ENCODE data around the gene STOM.
"Not testable (repeated sequence)": the region's sequence is repeated elsewhere in the genome, so short reads cannot be mapped to it uniquely, and the experiment has no call there.

Gene STOM

DNA sequence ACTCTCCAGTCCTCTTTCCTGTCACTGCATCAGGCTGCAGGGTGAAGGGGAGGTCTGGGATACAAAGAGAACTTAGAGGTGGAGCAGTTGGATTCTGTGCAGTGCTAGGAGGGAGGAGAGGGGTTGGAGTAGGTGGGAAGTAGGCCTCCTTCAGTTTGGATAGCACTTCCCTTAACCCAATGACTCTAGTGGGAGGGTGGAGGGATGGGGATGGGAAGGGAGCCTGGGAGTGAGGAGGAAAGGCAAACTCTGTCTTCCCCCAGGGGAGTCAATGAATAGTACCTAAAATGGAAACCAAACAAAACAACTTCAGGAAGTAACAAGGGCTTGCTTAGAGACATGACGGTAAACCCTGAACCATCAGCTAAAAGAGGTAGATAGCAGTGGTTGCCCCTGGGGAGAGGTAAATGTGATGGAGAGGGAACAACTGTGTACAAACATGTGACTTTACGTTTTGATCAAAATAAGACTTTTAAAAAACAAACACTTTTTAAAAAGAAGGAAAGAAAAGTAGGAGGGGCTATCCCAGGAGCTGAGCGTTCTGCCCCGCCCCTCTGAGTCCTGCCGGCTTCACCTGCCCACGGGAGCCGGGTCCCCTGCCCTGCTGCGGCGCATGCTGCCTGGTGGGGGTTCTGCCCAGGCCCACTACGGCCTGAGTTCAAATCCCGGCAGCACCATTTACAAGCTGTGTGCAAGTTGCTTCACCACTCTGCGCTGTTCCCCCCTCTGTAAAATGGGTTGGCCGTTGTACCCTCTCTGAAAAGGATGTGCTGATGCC lies 71.2 kb downstream of the STOM start:
- no peak for DNase-seq

DNA sequence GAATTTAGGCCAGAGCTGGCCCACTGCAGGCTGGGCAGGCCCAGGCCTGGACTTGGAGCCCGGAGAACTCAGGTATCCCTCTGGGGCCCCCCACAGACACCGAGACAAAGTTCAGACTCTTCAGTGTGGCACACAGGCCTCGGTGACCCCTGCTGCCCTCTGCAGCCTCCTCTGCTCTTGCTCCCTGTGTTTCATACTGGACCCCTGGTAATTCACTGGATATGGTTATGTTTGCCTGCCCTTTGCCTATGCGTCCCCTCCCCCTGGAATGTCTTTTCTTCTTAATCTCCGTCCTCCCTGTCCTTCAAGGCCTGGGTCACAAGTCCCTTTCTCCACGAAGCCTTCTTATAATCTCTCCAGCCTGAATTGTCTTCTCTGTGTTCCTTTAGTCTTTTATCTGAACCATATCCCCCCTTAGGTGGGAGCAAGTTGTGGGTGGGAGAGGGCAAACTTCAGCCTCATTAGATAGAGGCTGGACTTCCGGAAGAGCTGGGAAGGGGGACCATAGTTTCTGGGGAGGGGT lies 72.0 kb downstream of the STOM start:
- no peak for DNase-seq

DNA sequence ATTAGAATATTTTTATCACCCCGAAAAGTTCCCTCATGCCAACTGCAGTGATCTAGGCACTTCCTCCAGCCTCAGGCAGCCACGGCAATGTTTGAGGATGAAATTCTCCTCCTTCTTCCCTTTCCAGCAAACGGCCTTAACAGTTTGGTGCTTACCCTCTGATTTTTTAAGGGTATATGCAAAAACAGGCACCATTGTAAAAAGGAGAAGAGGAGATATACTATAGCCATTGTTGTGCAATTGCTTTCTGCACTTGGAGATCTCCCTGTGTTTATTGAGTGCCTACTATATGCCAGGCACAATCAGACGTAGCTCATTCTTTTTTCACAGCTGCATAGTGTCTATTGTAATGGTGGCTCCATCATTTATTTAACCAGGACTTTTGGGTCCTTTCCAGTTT lies 72.7 kb downstream of the STOM start:
- no peak for DNase-seq

DNA sequence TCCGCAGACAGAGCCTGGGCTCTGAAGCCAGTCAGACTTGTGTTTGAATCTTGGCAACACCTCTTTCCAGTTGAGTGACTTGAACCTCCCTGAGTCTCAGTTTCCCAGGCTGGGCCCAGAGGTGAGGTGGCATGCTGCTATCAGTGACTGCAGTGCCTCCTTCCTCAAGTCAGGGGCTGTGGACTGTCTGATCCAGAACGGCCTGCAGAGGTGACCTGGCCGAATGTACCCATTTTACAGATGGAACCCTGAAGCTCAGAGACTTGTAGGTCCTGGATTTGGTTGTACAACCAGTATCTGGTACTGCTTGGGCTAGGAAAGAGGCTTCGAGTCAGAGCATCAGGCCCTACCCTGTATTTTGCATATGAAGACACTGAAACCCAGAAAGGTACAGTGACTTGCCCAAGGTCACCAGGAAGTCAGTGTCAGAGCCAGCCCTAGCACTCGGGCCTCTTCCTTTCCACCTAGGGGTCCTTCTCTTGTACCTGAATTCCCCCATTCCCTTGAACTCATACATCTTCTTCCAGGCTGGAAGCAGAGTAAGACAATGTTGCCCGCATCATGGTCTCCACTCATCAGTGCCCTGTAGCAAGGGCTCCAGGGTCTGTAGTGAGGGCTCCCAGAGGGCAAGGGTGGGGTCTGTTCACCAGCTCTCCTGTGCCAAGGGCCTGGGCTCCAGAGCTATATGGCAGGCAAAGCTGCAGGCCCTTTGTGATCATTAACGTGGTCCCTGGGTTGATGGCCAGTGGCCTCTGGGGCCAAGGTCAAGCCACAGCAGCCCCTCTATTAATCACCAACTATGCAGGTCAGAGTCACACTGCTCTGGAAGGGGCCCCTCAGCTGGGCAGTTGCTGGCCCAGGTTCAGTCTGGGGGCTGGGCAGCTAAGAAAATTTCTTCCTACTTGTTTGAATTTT lies 73.6 kb downstream of the STOM start:
- DNase-seq: no peak

DNA sequence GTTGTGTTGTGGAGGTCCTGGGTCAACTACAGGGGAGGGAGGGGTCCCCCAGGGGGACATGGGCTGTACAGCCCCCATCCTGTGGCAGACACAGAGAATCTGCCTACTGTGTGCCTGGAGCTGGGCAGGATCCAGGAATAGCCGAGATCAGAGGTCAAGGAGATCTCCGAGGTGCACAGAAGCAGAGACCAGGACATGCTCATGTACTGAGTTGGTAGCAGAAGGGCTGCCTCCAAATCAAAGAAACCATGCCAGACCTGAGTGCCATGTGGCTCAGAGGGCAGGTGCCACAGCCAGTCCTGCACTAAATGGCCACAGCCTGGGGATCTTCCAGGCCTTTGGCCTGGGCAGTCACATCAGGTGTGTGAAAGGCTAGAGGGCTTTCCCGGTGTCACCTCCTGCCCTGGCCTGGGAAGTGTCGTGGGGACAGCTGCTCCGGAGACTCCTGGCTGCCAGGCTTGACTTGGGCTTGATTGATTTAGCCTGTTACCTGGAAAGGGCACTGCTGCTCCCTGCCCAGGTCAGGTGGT lies 74.3 kb downstream of the STOM start:
- DNase-seq: no peak

DNA sequence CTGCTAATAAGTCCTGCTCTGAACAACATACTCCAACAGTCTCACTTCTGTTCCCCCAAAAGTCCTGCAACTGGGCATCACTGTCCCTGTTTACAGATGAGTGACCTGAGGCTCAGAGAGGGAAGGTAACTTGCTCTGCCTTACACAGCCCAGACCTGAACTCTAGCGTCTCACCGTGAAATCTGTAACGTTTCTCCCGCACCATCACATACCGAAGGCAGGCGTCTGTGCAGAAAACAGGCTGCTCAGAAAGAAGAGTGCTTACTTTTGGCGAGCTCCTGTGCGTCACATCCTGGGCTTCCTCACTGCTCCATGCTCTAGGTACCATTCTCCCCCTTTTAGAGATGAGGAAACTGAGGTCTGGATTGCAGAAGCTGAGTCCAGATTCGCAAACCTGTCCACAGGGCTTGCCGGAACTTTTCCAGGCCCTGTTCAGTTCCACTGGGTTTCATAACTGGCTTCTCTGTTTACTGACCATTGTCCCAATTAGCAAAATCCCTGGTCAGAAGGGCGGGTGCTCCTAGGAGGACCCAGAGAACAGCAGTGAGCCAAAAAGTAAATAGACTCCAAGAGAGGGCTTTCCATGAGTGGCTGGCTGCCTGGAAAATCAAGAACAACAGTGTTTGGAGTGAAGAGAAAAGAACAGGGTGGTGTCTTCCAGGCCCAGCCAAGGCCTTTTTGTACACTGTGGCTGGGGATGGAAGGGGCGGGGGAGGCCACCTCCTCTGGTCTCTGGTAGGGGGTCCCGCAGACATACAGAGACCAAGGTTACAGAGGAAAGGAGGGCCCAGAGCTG lies 75.0 kb downstream of the STOM start:
- DNase-seq: no peak

DNA sequence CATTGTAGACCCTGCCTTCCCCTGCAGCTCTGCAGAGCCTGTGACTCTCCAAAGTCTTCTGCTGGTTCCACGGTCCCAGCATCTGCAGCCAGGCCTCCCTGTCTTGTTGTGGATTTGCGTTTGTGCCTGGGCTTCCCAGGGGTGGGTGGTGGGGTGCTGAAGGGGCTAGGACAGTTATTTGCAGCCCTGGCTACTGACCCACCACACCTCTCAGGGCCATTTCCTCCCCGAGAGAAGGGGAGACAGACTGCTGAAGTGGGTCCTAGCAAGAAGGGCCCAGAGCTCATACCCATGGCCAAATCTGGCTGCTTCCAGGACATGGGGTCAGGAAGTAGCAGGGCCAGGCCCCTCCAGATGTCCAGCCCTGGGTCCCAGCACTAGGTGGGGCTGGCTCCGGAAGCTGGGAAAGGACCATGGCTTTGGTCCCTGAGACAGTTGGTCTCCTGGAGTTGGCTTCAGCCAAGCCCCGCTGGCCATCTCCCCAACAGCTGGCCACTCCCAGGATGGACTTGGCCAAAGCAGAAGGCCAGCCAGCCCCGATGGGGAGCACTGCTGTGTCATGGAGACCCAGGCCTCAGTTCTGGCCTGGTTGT lies 75.8 kb downstream of the STOM start:
- no peak for DNase-seq

DNA sequence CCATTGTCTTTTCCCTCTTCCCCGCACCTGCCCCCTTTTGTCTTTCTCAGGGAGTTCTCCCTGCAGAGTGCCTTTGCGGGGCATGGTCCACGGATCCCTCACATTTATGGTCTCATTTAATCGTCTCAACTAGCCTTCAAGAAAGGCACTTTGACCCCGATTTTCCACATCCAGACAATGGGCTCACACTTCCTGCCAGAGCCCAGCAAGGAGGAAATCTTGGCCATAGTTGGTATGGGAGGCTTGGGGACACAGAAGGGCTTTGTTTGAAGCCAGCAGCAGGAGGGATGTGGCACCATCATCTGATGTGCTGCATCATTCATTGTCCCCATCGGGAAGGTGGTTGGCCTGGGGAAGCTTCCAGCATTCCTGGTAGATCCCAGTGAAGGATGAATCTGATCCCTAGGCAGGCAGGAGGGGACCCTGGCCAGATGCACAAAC lies 77.2 kb downstream of the STOM start:
- no peak for DNase-seq

DNA sequence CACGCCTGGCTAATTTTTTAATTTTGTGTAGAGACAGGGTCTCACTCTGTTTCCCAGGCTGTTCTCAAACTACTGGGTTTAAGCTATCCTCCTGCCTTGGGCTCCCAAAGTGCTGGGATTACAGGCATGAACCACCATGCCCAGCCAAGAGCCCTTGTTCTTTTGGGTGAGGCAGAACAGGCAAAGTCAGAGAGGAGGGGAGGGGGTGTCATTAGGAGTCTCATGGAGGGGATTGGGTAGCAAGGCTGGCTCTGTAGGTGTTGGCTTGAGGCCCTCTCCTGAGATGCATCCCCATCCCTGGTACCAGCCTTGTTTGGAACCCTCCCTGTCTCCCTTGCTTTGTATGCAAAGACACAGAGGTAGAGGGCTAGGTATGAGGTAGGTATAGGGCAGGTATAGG lies 78.0 kb downstream of the STOM start:
- DNase-seq: no peak

DNA sequence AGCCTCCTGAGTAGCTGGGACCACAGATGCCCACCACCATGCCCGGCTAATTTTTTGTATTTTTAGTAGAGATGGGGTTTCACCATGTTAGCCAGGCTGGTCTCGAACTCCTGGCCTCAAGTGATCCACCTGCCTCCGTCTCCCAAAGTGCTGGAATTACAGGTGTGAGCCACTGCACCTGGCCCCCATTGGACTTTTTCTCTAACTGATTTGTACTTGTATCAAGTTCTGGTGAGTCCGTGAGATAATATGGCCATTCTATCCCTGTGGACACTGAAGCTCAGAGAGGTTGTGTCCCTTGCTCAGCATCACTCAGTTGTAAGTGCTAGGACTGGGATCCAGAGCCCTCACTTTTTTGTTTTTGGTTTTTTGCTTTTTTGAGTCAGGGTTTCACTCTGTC lies 78.5 kb downstream of the STOM start:
- not testable (repeated sequence) for DNase-seq

DNA sequence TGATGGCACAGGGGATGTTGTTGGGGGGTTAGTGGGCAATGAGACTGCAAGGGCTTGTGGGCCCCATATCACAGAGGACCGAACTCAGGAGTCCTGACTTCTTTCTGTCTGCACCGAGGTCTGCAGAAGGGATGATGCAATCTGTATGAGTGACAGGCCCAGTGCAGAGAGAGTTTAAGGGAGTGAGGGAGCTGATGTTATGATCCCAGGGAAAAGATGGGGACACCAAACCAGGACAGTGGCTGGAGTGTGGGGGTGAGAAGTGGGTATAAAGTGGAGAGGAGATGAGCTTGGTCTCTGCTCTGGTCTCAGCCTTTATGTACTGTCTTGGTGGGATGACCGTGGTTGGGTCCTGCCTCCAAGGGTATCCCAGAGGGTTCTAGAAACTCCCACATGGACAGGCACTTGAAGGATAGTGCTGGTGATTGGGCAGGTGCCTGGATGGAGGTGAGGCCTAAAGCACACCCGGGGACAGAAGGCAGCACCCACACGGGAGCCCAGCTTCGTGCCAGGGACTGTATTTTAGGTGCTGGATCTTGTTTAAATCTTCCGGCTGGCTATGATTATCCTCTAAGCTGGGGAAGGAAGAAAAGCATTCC lies 80.2 kb downstream of the STOM start:
- no peak for DNase-seq

DNA sequence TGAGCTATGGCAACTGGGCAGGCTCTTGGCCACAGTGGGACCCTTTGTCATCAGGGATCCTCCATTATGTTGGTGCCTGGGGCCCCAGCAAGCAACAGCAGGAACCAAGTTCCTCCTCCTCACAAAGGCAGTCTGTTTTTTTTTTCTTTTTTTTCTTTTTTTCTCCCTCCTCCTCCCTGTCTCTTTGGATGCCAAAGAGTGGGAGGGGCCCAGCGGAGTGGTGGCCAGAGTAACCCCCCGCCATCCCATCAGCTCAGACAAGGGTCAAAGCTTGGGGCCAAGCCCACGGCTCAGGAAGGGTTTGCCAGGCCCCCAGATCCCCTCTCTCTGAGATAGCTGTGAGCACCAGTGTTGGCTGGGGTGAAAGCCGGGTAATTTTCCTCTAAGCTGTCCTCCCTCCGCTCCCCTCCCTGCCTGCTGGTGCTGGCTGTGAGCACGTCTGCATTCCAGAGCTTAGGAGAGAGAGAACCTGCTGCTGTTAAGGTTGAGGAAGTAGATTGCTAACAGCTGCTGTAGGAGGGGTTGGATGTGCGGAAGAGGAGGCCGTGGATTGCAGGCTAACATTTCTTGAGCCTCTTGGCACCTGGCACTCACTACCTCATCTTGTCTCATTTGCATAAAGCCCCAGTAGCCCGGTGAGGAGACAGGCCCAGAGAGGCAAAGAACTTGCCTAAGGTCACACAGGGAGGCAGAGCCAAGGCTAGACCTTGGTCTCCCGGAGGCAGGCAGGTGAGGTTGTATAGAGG lies 80.9 kb downstream of the STOM start:
- no peak for DNase-seq
